GM21723 (cell line): Measurements from ENCODE around the gene ECE1.
"Not testable (repeated sequence)": the region's sequence is repeated elsewhere in the genome, so short reads cannot be mapped to it uniquely, and the experiment has no call there.

Experiments used
- ATAC-seq: cut with Tn5 transposase; IDR thresholded peaks from one replicate; pipeline ENCODE4 v1.9.1; 2021; ENCODE audit warnings: mild to moderate bottlenecking, moderate library complexity; ENCODE audit not compliant: unreplicated experiment

ECE1 gene

DNA sequence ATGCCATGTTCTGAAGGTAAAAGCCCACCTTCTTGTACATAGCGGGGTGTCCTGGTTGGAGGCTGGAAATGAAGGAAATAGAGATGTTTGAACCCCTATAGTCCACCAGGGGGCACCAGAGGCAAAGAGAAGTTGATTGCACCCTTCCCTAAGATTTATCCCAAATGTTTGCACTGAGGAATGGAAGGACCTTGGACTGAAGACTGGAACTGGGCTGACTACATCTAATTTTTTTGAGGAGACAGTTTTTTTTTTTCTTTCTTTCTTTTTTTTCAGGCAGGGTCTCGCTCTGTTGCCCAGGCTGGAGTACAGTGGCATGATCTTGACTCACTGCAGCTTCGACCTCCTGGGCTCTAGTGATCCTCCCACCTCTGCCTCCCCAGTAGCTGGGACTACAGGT, 58.2 kb downstream of the ECE1 start:
- ATAC-seq = no peak

DNA sequence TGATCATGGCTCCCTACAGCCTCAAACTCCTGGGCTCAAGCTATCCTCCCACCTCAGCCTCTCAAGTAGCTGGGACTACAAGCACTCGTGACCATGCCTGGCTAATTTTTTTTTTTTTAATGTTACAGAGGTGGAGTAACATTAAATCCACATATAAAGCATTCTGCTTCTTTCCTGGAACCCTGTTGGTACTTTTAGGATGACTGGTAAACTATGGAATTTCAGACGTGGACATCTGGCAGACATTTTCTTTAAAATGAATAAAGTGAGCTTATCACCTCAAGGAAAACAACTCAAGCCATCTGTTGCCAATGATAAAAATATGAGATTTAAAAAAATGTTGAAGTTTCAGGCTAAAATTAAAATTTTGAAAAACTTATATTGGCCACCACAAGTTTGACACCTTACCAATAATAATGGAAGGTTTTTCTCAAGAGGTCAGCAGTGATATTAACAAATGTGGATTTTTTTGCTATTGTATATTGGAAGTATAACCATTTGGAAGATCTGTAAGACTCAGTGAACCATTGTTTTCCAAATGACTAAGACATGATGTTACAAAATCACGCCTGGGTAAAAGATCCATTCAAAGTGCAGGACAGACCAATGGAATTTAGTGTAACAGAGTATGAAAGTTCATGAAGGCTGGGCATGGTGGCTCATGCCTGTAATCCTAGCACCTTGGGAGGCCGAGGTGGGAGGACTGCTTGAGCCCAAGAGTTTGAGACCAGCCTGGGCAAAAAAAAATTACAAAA, 60.8 kb downstream of the ECE1 start:
- ATAC-seq = no peak

DNA sequence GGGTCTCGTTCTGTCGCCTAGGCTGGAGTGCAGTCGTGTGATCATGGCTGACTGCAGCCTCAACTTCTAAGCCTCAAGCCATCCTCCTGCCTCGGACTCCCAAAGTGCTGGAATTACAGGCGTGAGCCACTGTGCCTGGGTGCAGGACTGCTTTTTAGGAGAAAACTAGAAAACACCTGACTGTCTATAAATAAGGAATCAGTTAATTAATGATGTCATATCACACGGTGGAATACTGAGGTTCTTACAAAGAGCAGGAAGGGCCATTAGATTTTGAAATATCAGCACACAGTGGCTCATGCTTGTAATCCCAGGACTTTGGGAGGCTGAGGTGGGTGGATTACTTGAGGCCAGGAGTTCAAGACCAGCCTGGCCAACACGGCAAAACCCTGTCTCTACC, 62.0 kb downstream of the ECE1 start:
- ATAC-seq = not testable (repeated sequence)

DNA sequence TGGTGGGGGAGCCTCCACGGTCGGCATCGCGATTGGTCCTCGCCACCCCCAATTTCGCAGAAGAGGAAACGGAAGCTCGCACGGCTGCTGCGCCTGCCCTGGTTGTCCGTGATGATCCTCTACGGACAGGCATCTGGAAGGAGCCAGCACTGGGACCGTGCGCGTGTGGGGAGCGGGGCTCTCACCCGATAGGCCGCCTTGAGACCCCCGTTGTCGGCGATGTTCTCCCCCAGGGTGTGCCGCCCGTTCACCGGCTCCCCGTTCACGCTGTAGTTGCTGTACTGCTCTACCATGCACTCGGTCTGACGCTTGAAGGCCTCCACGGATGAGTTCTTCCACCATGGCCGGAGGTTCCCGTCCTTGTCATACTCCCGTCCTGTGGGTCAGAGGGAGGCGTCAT, 65.2 kb downstream of the ECE1 start:
- ATAC-seq = no peak

DNA sequence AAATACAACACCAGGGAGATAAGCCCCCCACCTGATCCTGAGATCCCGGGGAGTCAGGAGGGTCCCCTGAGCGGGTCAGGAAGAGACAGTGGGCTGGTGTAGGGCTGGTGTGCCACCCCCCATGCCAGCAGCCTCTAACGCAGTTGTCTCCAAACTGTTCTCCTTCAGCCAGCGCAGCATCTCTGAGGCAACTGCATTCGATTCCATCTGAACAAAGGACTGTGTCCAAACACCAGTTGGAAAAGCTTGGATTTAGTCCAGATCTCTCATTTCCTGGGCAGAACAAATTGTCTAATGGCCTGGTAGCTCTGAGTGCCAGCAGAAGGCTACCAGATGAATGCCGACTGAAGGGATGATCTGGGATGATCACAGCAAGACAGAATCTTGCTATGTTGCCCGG, 69.4 kb downstream of the ECE1 start:
- no peak for ATAC-seq

DNA sequence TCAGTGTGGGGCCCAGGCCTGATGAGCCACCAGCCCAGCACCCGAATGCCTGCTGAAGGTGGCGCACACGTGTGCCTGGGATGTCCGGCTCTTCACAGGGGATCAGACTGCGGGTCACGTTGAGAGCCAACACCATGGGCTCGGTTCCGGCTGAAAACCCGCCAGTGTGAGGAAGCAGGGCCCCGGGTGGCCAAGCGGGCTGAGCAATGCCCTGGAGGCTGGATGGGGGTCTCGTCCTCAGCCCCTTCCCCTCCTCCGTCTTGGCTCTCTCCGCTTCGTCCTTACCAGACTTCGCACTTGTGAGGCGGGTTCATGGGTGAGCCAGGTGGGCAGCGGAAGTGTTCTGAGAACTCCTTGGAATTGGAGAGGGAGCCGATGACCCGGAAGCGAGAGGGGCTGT, 70.6 kb downstream of the ECE1 start:
- ATAC-seq = no peak

DNA sequence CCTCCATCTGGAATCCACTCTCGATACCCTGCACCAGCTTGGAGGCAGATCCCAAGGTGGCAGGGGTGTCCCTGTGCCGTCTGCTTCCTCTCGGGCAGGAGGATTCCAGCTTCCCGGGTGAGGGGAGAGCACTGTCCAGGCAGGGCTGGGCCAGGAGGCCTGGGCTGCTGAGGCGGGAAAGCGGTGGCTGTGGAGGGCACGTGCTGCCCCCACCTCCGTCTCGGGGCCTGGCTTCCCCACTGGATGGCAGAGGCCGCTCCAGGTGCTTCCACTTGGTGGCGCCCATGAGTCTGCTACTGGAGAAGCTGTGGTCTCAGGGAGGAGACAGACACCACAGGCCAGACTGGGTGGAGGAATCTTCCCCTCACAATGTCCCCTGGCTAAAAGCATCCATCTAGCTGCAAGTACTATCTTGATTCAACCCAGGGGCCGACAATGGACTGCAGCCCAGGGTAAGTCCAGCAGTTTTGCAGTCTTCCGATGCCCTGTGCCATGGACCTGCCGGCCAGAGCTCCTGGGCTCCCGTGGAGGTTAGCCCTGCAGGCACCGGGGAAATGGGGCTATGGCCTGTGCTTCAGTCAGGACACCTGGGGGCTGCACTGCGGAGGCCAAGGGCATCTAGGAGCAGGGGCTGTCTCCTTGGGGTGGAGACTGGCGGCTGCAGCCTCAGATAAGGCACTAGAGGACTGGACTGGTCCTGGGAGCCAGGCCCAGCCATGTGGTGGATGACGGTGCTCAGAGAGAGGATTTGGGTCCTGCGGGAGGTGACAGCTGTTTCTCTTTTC, 72.3 kb downstream of the ECE1 start:
- no peak for ATAC-seq

DNA sequence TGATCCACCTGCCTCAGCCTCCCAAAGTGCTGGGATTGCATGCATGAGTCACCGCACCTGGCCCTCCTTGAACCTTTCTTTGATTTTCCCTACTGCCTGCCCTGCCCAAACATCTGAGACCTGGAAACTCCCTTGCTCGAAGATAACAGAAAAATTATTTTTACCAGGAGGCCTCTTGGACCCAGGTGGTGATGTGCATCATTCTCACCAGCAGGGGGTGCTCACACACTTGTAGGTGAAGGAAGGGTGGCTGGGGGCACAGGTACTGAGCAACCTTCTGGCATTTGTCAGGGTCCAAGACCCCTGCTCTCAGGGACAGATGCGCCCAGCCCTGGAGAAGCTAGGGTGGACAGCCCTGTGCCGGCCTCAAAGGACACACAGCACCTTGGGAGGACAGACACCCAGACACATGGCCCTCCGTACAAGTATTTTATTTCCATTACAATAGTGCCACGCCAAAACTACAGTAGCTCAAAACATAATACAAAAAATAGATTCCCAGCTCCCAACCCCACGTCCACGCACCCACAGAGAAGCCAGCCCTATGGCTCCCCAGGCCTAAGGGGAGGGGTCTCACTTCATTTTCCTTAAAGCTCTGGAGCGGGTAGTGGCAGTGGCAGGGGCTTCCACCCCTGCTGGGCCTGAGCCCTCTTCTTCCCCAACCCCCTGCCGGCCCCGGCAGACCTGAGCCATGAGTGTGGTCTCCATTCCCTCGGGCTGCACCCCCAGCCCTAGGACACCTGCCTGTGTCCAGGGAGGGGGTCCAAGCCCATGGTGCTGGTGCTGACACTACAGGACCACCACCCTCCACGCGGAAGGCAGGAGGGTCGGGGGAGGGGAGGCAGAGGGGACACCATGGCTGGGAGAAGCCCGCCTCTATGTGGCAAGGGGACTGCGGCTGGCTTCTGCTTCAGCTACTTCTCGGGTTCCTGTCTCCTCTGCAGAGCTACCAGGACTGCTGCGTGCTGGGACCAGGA, 73.1 kb downstream of the ECE1 start:
- ATAC-seq = no peak

DNA sequence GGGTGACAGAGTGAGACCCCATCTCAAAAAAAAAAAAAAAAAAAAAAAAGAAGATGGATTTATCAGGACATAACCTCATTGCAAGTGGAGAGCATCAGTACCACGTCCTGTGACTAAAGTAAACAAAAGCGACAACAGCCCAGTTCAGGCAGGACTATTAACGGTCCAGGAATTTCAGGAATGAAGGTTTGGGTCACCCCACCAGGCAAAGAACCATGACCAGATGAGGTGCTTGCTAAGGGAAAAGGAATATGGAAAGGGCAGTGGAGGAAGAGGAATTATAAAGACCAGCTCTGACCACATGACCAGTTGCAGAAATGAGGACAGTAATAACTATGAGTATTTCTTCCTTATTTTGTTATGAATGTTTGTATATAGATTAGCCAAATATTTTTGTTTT, 78.1 kb downstream of the ECE1 start:
- no peak for ATAC-seq

DNA sequence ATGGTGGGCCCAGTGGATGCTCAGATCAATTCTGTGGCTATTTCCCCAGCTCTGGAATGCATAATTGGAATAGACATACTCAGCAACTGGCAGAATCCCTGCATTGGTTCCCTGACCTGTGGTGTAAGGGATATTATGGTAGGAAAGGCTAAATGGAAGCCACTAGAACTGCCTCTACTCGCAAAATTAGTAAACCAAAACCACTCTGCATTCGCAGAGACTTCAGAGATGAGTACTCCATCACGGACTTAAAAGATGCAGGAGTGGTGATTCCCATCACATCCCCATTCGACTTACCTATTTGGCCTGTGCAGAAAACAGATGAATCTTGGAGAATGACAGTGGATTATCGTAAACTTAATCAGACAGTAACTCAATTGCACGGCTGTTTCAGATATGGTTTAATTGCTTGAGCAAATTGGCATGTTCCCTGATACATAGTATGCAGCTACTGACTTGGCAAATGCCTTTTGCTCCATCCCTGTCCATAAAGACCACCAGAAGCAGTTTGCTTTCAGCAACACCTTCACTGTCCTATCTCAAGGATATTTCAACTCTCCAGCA, 82.0 kb downstream of the ECE1 start:
- not testable (repeated sequence) for ATAC-seq

DNA sequence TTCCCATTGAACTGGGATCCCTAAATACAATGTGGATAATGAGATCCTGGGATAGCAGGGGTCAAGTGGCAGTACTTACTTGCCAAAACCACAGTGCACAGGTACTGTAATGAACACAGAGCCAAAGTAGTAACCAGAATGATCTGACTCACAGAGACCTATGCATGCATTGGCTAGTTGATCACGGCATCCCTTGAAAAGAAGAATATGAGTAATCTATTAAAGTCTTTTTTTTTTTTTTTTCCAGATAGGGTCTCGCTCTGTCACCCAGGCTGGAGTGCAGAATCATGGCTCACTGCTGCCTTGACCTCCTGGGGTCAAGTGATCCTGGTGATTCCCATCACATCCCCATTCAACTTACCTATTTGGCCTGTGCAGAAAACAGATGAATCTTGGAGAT, 84.1 kb downstream of the ECE1 start:
- ATAC-seq = no peak

DNA sequence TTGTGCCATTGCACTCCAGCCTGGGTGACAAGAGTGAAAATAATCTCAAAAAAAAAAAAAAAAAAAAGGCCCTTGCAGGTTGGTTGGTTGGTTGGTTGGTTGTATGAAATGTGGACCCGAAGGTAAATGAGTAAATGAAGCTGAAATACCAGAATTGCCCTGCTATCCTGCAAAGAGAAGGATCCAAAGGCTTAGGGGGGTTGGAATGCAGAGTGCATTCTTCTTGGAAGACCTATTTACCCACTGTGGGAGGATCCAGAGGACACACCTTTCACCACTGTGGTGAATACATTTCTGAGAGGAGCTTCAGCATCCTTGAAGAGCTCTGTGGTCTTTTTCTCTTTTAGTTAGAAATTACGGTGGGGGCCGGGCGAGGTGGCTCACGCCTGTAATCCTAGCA, 84.8 kb downstream of the ECE1 start:
- no peak for ATAC-seq

DNA sequence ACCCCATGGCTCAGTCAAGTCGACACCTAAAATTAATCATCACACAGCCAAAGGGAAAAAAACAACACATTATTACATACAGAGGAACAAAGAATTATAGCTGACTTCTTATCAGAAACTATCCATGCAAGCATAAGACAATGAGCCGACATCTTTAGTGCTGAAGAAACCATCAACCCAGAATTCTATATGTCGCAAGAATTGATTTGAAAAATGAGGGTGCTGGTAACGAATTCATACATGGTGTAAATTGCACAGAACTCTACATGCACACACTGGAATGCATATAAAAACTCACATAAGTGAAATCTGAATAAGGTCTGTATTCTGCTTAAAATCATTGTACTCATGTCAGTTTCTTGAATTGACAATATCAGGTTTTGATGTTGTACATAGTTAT, 88.6 kb downstream of the ECE1 start:
- ATAC-seq = no peak

DNA sequence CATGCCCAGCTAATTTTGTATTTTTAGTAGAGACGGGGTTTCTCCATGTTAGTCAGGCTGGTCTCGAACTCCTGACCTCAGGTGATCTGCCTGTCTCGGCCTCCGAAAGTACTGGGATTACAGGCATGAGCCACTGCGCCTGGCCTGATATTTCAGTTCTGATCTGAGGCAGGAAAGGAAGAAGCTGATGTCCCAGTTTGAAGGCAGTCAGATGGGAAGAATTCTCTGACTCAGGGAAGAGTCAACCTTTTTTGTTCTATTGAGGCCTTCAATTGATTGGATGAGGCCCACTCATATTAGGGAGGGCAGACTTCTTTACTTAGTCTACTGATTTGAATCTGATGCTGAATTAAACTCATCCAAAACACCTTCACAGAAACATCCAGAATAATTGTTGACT, 89.0 kb downstream of the ECE1 start:
- ATAC-seq = not testable (repeated sequence)

DNA sequence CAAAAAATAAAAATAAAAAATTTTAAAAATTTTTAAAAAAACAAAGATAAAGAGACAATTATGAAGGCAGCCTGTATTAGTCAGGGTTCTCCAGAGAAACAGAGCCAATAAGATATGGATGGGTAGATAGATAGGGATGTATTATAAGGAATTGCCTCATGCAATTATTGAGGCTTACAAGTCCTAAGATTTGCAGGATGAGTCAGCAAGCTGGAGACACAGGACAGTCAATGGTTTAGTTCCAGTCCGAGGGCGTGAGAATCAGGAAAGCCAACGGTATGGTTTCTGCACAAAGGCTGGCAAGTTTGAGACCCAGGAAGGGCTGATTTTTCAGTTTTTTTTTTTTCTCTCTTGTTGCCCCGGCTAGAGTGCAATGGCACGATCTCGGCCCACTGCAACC, 89.5 kb downstream of the ECE1 start:
- no peak for ATAC-seq

DNA sequence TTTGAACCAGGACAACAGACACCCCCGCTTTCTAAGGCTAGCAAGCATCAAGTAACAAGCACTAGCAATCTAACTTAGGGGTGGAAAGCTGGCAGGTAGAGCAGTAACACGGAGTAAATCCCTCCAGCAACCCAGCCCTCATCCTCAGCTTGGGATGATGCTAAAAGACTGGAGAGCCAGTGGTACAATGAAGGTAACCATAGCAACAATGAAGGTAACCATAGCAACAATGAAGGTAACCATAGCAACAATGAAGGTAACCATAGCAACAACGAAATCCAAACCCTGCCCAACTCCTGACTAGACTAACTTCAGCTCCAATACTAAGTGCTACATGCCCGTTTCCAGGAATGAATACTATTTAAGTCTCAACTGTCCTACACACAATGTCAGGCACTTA, 91.3 kb downstream of the ECE1 start:
- ATAC-seq = no peak

DNA sequence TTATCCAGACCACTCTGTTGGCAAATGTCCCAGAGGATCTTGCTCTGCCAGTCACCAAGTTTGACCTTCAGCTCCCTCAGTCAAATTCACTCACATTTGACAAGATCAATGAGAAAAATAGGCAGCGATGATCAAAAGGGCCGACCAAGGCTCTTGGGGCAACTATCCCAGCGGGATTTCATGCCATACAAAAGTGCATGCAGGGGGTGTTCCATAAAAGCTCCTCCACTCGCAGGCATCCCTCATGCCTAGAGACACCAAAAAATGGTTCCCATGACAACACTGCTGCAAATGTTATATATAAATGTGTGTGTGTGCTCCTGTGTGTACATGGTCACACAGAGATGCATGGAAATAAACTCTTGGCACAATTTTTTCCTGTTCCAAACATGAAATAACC, 97.4 kb downstream of the ECE1 start:
- no peak for ATAC-seq

DNA sequence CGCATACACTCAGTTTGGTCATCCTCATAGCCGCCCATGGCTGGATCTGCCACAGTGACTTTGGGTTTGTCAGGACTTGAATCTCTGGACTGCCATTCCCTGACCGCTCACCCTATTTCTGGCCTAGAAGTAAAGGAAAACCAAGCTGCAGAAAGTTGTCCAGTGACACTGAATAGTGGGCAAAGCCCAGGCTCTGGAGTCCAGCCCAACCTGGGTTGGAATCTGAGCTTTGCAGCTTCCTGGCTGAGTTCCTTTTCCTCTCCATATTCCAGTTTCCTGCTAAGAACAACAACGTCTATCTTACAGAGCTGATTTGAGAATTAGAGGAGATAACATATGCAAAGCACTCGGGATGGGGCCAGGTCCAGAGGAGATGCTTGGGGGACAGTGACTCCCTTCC, 98.0 kb downstream of the ECE1 start:
- no peak for ATAC-seq

DNA sequence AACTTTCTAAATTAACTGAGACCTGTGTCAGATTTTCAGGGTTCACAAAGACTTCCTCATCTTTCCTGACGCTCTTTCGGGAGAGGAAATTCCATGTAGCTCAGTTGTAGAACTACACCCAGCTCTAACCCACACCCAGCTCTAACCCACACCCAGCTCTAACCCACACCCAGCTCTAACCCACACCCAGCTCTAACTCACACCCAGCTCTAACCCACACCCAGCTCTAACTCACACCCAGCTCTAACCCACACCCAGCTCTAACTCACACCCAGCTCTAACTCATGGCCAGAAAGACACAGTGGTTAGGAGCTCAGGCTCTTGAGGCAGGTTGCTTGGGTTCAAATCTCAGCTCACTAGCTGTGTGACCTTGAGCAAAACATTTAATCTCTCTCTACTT, 99.5 kb downstream of the ECE1 start:
- not testable (repeated sequence) for ATAC-seq

DNA sequence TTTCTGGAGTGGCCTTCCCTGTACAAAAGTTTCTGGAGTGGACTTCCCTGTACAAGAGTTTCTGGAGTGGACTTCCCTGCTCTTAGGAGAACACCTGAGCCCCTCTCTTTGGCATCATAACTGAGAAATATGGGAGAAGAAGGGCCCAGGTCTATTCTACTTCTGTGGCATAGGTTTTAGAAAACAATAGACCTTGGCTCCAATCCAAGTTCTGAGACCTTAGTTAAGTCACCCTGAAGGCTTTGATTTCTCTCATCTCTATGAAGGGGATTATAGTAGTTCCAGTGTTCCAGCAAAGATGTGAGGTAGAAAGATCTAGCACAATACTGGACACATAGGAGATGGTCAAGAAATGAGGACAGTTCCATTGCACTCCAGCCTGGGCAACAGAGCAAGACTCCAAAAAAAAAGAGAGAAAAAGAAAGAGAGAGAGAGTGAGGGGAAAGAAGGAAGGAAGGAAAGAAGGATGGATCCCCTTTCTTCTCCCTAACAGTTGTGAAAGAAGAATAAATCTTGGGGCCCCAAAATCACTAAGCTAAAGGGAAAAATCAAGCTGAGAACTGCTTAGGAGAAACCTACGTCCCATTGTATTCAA, 100.3 kb downstream of the ECE1 start:
- no peak for ATAC-seq

DNA sequence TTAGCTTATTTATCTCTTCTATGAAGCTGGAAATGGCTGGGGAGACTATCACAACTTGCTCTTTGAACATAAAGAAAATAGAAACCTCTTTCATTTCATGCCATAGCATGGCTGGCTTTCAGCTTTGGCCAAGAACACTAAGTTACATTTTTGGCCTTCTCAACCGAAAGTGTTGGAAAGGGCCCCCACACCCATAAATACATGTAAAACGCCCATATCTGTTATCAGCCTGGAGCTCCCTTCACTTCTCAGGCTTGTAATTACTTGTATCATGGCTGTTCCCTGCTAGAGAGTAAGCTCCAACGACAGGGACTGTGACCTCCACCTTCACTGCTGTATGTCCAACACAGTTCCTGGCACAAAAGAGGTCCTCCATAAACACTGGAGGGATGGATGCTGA, 100.8 kb downstream of the ECE1 start:
- ATAC-seq = no peak
